ENCODE data around the gene COL4A2.
A peak's percentile ranks its signal among the peaks of the same experiment; 100 is the strongest.

COL4A2 gene

GRCh38 chr13:110377826-110378201 is 70.7 kb downstream of the COL4A2 start:
- peaks cover 14 to 18% of the 10 kb centered on the region in 2 donors for H3K9me3 Mint-ChIP-seq
- H3K27ac Mint-ChIP-seq: no peak overlapping the region
- peaks cover 4% of the 10 kb centered on the region for H3K36me3 Mint-ChIP-seq (ENCODE audit: insufficient read depth)
- H3K4me3 Mint-ChIP-seq: no peak overlapping the region
- peaks cover 18 to 26% of the 10 kb centered on the region in 2 donors for H3K27me3 Mint-ChIP-seq
- DNase-seq (no peak), ATAC-seq (replicated peaks) (no peak)
- H3K4me1 Mint-ChIP-seq (ENCODE audit: low read depth in 2 of 2): peaks cover 0 to 3% of the 10 kb centered on the region in 2 donors

- Mint-ChIP-seq H3K9me3 (peaks cover 16 to 18% of the 10 kb centered on the region in 2 donors), H3K27me3 (peaks cover 11 to 24% of the 10 kb centered on the region in 2 donors), H3K4me3 (no peak overlapping the region), H3K27ac (no peak overlapping the region), H3K4me1 (ENCODE audit: low read depth in 2 of 2) (peaks cover 0 to 3% of the 10 kb centered on the region in 2 donors), H3K36me3 (ENCODE audit: insufficient read depth) (peaks cover 4% of the 10 kb centered on the region)
- DNase-seq: no peak
- ATAC-seq (replicated peaks): no peak
Observed at GRCh38 chr13:110379358-110379757, 72.3 kb downstream of the COL4A2 start.

GRCh38 chr13:110379905-110380341 is 72.8 kb downstream of the COL4A2 start:
- no peak overlapping the region for H3K4me3 Mint-ChIP-seq
- H3K27ac Mint-ChIP-seq: no peak overlapping the region
- peaks cover 4% of the 10 kb centered on the region for H3K36me3 Mint-ChIP-seq (ENCODE audit: insufficient read depth)
- peaks cover 6 to 24% of the 10 kb centered on the region in 2 donors for H3K27me3 Mint-ChIP-seq
- DNase-seq (no peak), ATAC-seq (replicated peaks) (no peak)
- H3K9me3 Mint-ChIP-seq: peaks cover 16 to 18% of the 10 kb centered on the region in 2 donors
- H3K4me1 Mint-ChIP-seq (ENCODE audit: low read depth in 2 of 2): peaks cover 0 to 3% of the 10 kb centered on the region in 2 donors

- no peak for ATAC-seq (replicated peaks)
- H3K36me3 Mint-ChIP-seq (ENCODE audit: insufficient read depth): peaks cover 4% of the 10 kb centered on the region
- peaks cover under 1 to 19% of the 10 kb centered on the region in 2 donors for H3K27me3 Mint-ChIP-seq
- DNase-seq: no peak
- peak overlapping the region in 1 of 2 donors; percentile 9 for H3K27ac Mint-ChIP-seq
- no peak overlapping the region for H3K4me3 Mint-ChIP-seq
- peaks cover 0 to 3% of the 10 kb centered on the region in 2 donors for H3K4me1 Mint-ChIP-seq (ENCODE audit: low read depth in 2 of 2)
- H3K9me3 Mint-ChIP-seq: peaks cover 16 to 18% of the 10 kb centered on the region in 2 donors
Observed at GRCh38 chr13:110380359-110381028, 73.4 kb downstream of the COL4A2 start.

- peaks cover 4% of the 10 kb centered on the region for H3K36me3 Mint-ChIP-seq (ENCODE audit: insufficient read depth)
- no peak overlapping the region for H3K4me3 Mint-ChIP-seq
- peaks cover 0 to 17% of the 10 kb centered on the region in 2 donors for H3K27me3 Mint-ChIP-seq
- H3K27ac Mint-ChIP-seq: peak overlapping the region in 1 of 2 donors; percentile 9
- DNase-seq (no peak), ATAC-seq (replicated peaks) (no peak)
- H3K4me1 Mint-ChIP-seq (ENCODE audit: low read depth in 2 of 2): peaks cover 0 to 3% of the 10 kb centered on the region in 2 donors
- peaks cover 16 to 18% of the 10 kb centered on the region in 2 donors for H3K9me3 Mint-ChIP-seq
Observed at GRCh38 chr13:110381029-110381360, 73.9 kb downstream of the COL4A2 start.

GRCh38 chr13:110382229-110382628 is 75.1 kb downstream of the COL4A2 start:
- peaks cover 0 to 17% of the 10 kb centered on the region in 2 donors for H3K27me3 Mint-ChIP-seq
- no peak overlapping the region for H3K4me3 Mint-ChIP-seq
- ATAC-seq (replicated peaks) (no peak), DNase-seq (no peak)
- H3K36me3 Mint-ChIP-seq (ENCODE audit: insufficient read depth): peaks cover 4% of the 10 kb centered on the region
- H3K4me1 Mint-ChIP-seq (ENCODE audit: low read depth in 2 of 2): peaks cover 0 to 3% of the 10 kb centered on the region in 2 donors
- no peak overlapping the region for H3K27ac Mint-ChIP-seq
- peaks cover 16 to 18% of the 10 kb centered on the region in 2 donors for H3K9me3 Mint-ChIP-seq

GRCh38 chr13:110382830-110383229 is 75.7 kb downstream of the COL4A2 start:
- peaks cover 0 to 19% of the 10 kb centered on the region in 2 donors for H3K27me3 Mint-ChIP-seq
- H3K4me3 Mint-ChIP-seq: no peak overlapping the region
- H3K9me3 Mint-ChIP-seq: peaks cover 16 to 18% of the 10 kb centered on the region in 2 donors
- H3K27ac Mint-ChIP-seq: no peak overlapping the region
- peaks cover 4% of the 10 kb centered on the region for H3K36me3 Mint-ChIP-seq (ENCODE audit: insufficient read depth)
- ATAC-seq (replicated peaks) (no peak), DNase-seq (no peak)
- H3K4me1 Mint-ChIP-seq (ENCODE audit: low read depth in 2 of 2): peaks cover 0 to 3% of the 10 kb centered on the region in 2 donors

GRCh38 chr13:110387451-110388107 is 80.5 kb downstream of the COL4A2 start:
- DNase-seq: no peak

GRCh38 chr13:110388108-110388943 is 81.2 kb downstream of the COL4A2 start:
- DNase-seq: no peak

More at GRCh38 chr13:110387451-110388107, 80.5 kb downstream of the COL4A2 start:
- Mint-ChIP-seq H3K36me3 (ENCODE audit: insufficient read depth) (no peaks in the 10 kb centered on the region), H3K4me1 (ENCODE audit: low read depth in 2 of 2) (peaks cover 0 to 4% of the 10 kb centered on the region in 2 donors), H3K4me3 (no peak overlapping the region), H3K9me3 (peaks cover 0 to 2% of the 10 kb centered on the region in 2 donors), H3K27me3 (peaks cover 32 to 65% of the 10 kb centered on the region in 2 donors), H3K27ac (no peak overlapping the region)
- no peak for ATAC-seq (replicated peaks)

GRCh38 chr13:110390567-110390966 is 83.5 kb downstream of the COL4A2 start:
- no peaks in the 10 kb centered on the region for H3K9me3 Mint-ChIP-seq
- H3K36me3 Mint-ChIP-seq (ENCODE audit: insufficient read depth): no peaks in the 10 kb centered on the region
- peaks cover 32 to 68% of the 10 kb centered on the region in 2 donors for H3K27me3 Mint-ChIP-seq
- no peak overlapping the region for H3K4me3 Mint-ChIP-seq
- DNase-seq (no peak), ATAC-seq (replicated peaks) (no peak)
- peaks cover 0 to 4% of the 10 kb centered on the region in 2 donors for H3K4me1 Mint-ChIP-seq (ENCODE audit: low read depth in 2 of 2)
- H3K27ac Mint-ChIP-seq: no peak overlapping the region

More at GRCh38 chr13:110388108-110388943, 81.2 kb downstream of the COL4A2 start:
- H3K36me3 Mint-ChIP-seq (ENCODE audit: insufficient read depth): no peaks in the 10 kb centered on the region
- no peak overlapping the region for H3K27ac Mint-ChIP-seq
- no peak for ATAC-seq (replicated peaks)
- H3K27me3 Mint-ChIP-seq: peaks cover 32 to 62% of the 10 kb centered on the region in 2 donors
- H3K4me3 Mint-ChIP-seq: no peak overlapping the region
- no peaks in the 10 kb centered on the region for H3K9me3 Mint-ChIP-seq
- peaks cover 0 to 4% of the 10 kb centered on the region in 2 donors for H3K4me1 Mint-ChIP-seq (ENCODE audit: low read depth in 2 of 2)

GRCh38 chr13:110391273-110391672 is 84.2 kb downstream of the COL4A2 start:
- H3K9me3 Mint-ChIP-seq: no peaks in the 10 kb centered on the region
- peaks cover 32 to 68% of the 10 kb centered on the region in 2 donors for H3K27me3 Mint-ChIP-seq
- H3K4me3 Mint-ChIP-seq: no peak overlapping the region

GRCh38 chr13:110392510-110393240 is 85.6 kb downstream of the COL4A2 start:
- DNase-seq (no peak), ATAC-seq (replicated peaks) (no peak)
- no peaks in the 10 kb centered on the region for H3K9me3 Mint-ChIP-seq
- peaks cover 0 to 4% of the 10 kb centered on the region in 2 donors for H3K4me1 Mint-ChIP-seq (ENCODE audit: low read depth in 2 of 2)
- no peaks in the 10 kb centered on the region for H3K36me3 Mint-ChIP-seq (ENCODE audit: insufficient read depth)
- H3K4me3 Mint-ChIP-seq: no peak overlapping the region
- H3K27ac Mint-ChIP-seq: no peak overlapping the region
- peaks cover 42 to 81% of the 10 kb centered on the region in 2 donors for H3K27me3 Mint-ChIP-seq

More at GRCh38 chr13:110391273-110391672, 84.2 kb downstream of the COL4A2 start:
- Mint-ChIP-seq H3K36me3 (ENCODE audit: insufficient read depth) (no peaks in the 10 kb centered on the region), H3K27ac (no peak overlapping the region), H3K4me1 (ENCODE audit: low read depth in 2 of 2) (peaks cover 0 to 4% of the 10 kb centered on the region in 2 donors)
- ATAC-seq (replicated peaks) (no peak), DNase-seq (no peak)
